Measurements from ENCODE around the gene PDE4B. TPM values are rescaled to one million over a fixed set of nuclear protein-coding genes. Genes with fewer than 3 reads are reported as not detected.

The PDE4B gene
- total and polyA plus RNA-seq, 10 of the 15 experiments (the other 5 are each of a cell fraction or from before 2014, with no cell fraction given): 3.0 to 13.2 (median 5.7) TPM

GRCh38 chr1:66400660-66401059, 608.0 kb downstream of the PDE4B start (continued):
- TF ChIP-seq ZNF217 (IDR thresholded peaks at IDR 0.05): no peak
- TF ChIP-seq JUND (IDR thresholded peaks at IDR 0.05; ENCODE audit: low read depth, low read length): no peak
- TF ChIP-seq TBL1XR1 (IDR thresholded peaks at IDR 0.05; ENCODE audit: low read depth, low read length): no peak
- TF ChIP-seq NBN (IDR thresholded peaks at IDR 0.05): peak; percentile 56
- no peak for TF ChIP-seq MTA3 (IDR thresholded peaks at IDR 0.05; ENCODE audit: borderline replicate concordance, low read length)
- TF ChIP-seq ZNF274 (IDR thresholded peaks at IDR 0.05; ENCODE audit: insufficient read depth, insufficient read length): no peak
- 0 out of 2 replicates have a peak, but pooled peaks have one; percentile 14 for TF ChIP-seq MLLT1 (IDR thresholded peaks at IDR 0.05)
- peak; percentile 81; the same call in 1 of the 2 replicates for TF ChIP-seq CHD1 (IDR thresholded peaks at IDR 0.05; ENCODE audit: low read depth, low read length)
- TF ChIP-seq STAT1 (conservative IDR thresholded peaks at IDR 0.05): no peak
- no peak for TF ChIP-seq TAF1 (IDR thresholded peaks at IDR 0.05; ENCODE audit: borderline replicate concordance, low read depth, low read length)
- no peak for TF ChIP-seq RCOR1 (conservative IDR thresholded peaks at IDR 0.05; ENCODE audit: low read depth, low read length)

- WGBS (ENCODE audit: insufficient coverage, insufficient replicate concordance, low lambda C conversion rate, missing lambda C conversion rate): 0% methylated on average over 2 of the region's 2 CpGs
- CTCF ChIA-PET: interaction anchor here (1.1 to 3.4 kb wide), 7 partner anchors 10 to 119 kb away, joined by 4 to 48 read pairs (median 5); no protein-coding TSS in a partner anchor
- SMC1A ChIA-PET (ENCODE audit: uncharacterized antibody, unreplicated experiment): interaction anchor here (1.0 to 3.7 kb wide), 14 partner anchors 12 to 119 kb away, joined by 3 to 47 read pairs (median 8); no protein-coding TSS in a partner anchor
- RAD21 ChIA-PET (ENCODE audit: unreplicated experiment): interaction anchor here (1.2 to 3.6 kb wide), 13 partner anchors 20 to 66 kb away, joined by 3 to 49 read pairs (median 7); no protein-coding TSS in a partner anchor
- no peak overlapping the region; the same call in 1 of the 2 replicates for H2AFZ ChIP-seq (ENCODE audit: control insufficient read depth, low read depth, low read length)
- no peaks in the 10 kb centered on the region for H3K9me3 ChIP-seq (replicated peaks; ENCODE audit: control insufficient read depth, insufficient read depth, low read length)
- POLR2A ChIA-PET: interaction anchor here (1.4 to 2.5 kb wide), 5 partner anchors 14 to 51 kb away, joined by 4 to 10 read pairs (median 6); no protein-coding TSS in a partner anchor
- DNase-seq (ENCODE audit: low read depth, low spot score) (no peak), ATAC-seq (peak; percentile 18), FAIRE-seq (no peak)
- no TSS peak for BruUV-seq (replicated peaks)
- no peaks in the 10 kb centered on the region for H4K20me1 ChIP-seq (ENCODE audit: control insufficient read depth, insufficient read depth)
- peak overlapping the region; percentile 77 for H3K27ac ChIP-seq (ENCODE audit: control insufficient read depth, insufficient read depth)
- no peaks in the 10 kb centered on the region for H3K79me2 ChIP-seq (ENCODE audit: control insufficient read depth, insufficient read depth, low read length)
- H3K4me3 ChIP-seq: no peak overlapping the region; the same call in 1 of the 2 replicates
- H3K4me1 ChIP-seq (ENCODE audit: control insufficient read depth, insufficient read depth, low read length): peaks cover 68% of the 10 kb centered on the region
- peak overlapping the region; percentile 81 for H3K4me2 ChIP-seq (ENCODE audit: control insufficient read depth, insufficient read depth)
- no peaks in the 10 kb centered on the region for H3K27me3 ChIP-seq (replicated peaks in 1 of 2; ENCODE audit: control insufficient read depth in 2 of 2, insufficient read depth in 2 of 2, low read length in 1 of 2)
- in situ Hi-C loops (cut with MboI): loop anchor here (5.0 kb wide), 1 partner anchor 36 kb away; no protein-coding TSS in a partner anchor
- no peaks in the 10 kb centered on the region for H3K36me3 ChIP-seq (ENCODE audit: control insufficient read depth in 2 of 2, insufficient read depth in 2 of 2, low read length in 1 of 2)
- H3K9ac ChIP-seq (ENCODE audit: control insufficient read depth, insufficient read depth, low read length): 0 out of 2 replicates have a peak overlapping the region, but pooled peaks have one; percentile 18
- intact Hi-C loops (cut with micrococcal nuclease; ENCODE audit: unreplicated experiment): loop anchor here (2.0 kb wide), 1 partner anchor 50 kb away; no protein-coding TSS in a partner anchor
- no peak for TF ChIP-seq MLLT1 (IDR thresholded peaks at IDR 0.05)
- 0 out of 2 replicates have a peak, but pooled peaks have one; percentile 14 for TF ChIP-seq NR2F1 (conservative IDR thresholded peaks at IDR 0.05)
- no peak for TF ChIP-seq RAD21 (IDR thresholded peaks at IDR 0.05; ENCODE audit: insufficient read depth, low read depth, low read length)
- no peak for TF ChIP-seq SUPT20H (IDR thresholded peaks at IDR 0.05; ENCODE audit: borderline replicate concordance, control insufficient read depth, low read depth, low read length)
- TF ChIP-seq ZNF622 (IDR thresholded peaks at IDR 0.05): no peak
- TF ChIP-seq BMI1 (IDR thresholded peaks at IDR 0.05; ENCODE audit: borderline replicate concordance): 0 out of 2 replicates have a peak, but pooled peaks have one; percentile 10
Observed at GRCh38 chr1:66401244-66401643, 608.5 kb downstream of the PDE4B start.

Data from GM12878 (cell line).